Ammon's horn (tissue), 1 donor: ENCODE data around the gene SVIL.
"Not testable (repeated sequence)": the region's sequence is repeated elsewhere in the genome, so short reads cannot be mapped to it uniquely, and the experiment has no call there.

Source experiments
- DNase-seq: peaks from one replicate; pipeline ENCODE4 v3.0.0-alpha.2; 2016; ENCODE audit warnings: low spot score

Gene SVIL

DNA sequence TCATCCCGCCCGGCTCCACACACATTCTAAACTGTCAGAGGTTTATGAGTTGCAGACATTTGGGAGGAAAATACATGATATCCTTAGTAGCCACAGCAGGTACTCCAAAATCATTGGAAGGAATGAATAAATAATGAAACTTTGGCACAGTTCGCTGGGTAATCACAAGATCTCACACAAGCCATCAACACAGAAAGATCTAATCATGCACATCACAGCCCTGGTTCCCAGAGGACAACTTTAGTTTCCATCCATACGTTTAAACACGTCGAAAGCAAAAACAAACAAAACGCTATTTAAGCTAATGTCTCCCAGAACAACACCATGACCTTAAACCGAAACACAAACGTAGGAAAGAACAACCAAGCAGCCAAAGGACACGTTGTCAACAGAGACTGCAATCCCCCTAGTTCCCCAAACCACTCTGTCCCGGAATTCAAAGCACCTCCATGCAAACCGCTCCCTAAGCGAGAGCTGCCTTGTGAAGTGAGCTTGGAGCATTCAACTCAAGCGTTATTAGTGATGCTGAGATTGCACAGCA, 12.3 kb downstream of the SVIL start:
- no peak for DNase-seq

DNA sequence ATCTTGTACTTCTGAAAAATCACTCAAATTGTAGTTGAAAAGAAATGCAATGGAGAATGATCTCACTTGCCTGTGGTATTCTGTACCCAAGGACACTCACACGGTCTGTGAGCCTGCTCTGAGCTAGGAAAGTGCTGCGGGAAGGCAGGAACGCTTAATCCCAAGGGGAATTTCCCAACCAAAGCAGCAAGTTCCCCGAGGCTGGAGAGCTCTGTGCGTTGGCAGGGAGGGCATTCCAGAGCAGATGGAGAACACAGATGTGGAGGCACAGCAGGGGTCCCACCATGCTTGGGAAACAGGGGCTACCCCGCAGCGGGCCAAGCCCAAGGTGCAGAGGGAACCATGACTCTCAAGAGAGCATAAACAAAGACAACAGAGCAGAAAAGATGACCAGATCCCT, 13.6 kb downstream of the SVIL start:
- DNase-seq, result no peak

GRCh38 chr10:29620112-29620690, 14.6 kb downstream of the SVIL start:
- no peak for DNase-seq

GRCh38 chr10:29619241-29619669, 15.5 kb downstream of the SVIL start:
- DNase-seq, result no peak

DNA sequence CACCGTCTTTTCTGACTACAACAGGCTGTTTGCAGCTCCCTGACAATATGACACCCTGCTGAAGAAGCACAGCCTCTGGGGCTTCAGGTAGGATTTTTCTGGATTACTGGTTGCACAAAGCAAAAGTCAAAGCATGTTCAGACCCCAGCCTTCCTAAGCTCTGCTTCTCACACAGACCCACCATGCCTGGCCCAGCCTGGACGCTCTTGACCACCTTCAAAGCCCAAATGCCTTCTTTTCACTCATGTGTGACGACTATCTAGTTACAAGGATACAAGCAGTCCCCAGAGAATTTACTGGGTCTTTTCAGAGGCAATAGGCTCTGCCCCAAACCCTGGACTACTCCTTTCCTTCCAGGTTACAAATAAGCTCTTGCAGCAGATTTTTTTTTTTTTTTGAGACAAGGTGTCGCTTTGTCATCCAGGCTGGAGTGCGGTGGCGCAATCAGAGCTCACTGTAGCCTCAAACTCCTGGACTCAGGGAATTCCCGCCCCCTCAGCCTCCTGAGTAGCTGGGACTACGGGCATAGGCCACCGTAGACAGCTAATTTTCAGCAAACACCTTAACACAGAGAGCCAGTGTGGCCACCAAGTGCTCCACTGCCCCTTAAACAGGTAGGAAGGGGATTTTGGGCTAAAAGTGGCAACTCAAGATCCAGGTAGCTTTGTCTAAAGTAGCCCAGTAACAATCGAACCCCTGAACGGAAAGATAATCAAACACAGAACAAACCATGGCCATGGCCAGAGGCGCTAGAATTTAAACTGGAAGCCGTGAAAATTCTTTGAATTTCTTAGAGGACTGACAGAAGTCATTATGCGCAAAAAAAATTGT, 16.2 kb downstream of the SVIL start:
- DNase-seq, result no peak

DNA sequence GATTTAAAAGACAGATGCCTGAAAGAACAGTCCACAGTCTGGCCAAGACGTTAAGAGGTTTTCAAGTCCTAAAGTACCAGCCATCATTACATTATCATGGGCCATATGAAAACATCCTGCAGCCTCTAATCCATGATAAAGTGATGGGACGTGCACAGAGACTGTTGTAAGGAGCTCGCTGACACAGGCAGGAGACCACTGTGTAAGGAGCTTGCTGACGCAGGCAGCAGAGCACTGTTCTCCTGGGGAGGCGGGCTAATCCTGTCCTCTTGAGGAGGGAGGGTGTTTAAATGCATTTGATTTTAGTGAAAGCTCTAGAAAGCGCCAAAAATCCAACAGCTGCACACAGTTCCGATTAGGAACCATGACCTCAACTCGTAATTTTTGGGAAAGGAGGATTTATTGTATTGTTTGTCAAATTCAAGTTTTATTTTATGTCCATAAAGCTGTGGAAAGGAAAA, 16.9 kb downstream of the SVIL start:
- no peak for DNase-seq

DNA sequence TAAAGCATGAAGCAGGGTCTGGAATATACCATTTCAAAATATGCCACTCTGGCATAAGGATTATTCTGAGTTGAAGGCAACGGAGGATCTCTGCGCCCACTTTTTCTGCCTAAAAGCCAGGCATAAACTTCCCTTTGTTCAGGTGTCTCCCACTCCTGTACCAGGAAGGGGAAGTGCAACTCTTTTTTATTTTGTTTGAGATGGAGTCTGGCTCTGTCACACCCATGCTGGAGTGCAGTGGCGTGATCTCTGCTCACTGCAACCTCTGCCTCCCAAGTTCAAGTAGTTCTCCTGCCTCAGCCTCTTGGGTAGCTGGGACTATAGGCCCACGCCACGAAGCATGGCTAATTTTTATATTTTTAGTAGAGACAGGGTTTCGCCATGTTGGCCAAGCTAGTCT, 18.2 kb downstream of the SVIL start:
- no peak for DNase-seq

- no peak for DNase-seq
These were observed 19.6 kb downstream of the SVIL start for GRCh38 chr10:29615195-29615594.

DNA sequence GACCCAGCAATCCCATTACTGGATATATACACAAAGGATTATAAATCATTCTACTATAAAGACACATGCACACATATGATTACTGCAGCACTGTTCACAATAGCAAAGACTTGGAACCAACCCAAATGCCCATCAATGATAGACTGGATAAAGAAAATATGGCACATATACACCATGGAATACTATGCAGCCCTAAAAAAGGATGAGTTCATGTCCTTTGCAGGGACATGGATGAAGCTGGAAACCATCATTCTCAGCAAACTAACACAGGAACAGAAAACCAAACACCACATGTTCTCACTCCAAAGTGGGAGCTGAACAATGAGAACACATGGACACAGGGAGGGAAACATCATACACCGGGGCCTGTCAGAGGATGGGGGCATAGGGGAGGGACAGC, 20.5 kb downstream of the SVIL start:
- not testable (repeated sequence) for DNase-seq

GRCh38 chr10:29613791-29614190, 21.0 kb downstream of the SVIL start:
- DNase-seq, result no peak

DNA sequence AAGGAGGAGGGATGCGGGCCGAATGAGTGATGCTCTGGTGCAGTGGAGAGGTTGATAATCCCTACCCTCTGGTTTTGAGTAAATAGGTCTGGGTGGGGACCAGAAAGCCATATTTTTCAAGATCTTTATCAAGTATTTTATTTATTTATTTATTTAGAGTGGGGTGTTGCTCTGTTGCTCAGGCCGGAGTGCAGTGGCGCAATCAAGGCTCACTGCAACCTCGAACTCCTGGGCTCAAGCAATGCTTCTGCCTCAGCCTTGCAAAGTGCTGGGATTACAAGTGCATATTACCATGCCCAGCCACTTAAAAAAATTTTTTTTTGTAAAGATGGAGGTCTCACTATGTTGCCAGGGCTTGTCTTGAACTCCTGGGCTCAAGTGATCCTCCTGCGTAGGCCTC, 21.6 kb downstream of the SVIL start:
- DNase-seq, result no peak

GRCh38 chr10:29612657-29613056, 22.1 kb downstream of the SVIL start:
- no peak for DNase-seq

DNA sequence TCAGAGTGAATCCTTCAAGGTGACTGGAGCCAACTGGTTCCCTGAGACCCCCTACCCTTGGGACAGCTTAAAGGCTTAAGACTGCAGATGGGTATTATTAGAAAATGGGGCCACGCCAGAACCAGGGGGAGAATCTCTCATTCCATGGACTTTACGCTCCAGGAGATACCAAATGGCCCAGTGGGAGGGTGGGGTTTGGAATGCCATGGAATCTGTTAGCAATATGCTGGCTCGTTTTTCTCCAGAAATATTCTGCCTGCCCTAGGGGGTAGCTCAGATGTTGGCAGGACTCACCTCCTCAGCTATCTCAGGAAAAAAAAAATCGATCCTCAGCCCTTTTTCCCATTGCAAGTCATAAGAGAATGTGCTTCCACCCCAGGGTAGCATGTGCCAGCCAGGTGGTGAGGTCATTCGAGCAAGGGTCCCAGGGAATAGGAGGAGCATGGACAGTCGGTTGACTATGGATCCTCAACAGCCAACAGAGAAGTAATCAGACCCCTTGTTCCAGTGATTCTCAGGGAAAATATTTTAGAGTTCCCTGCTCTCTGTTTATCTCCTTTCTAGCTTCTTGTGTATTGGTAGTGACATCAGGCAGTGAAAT, 22.9 kb downstream of the SVIL start:
- DNase-seq, result no peak

- DNase-seq, result no peak
These were observed 23.7 kb downstream of the SVIL start for GRCh38 chr10:29610876-29611647.

- not testable (repeated sequence) for DNase-seq
These were observed 24.4 kb downstream of the SVIL start for GRCh38 chr10:29610331-29610730.

- DNase-seq, result no peak
These were observed 25.1 kb downstream of the SVIL start for GRCh38 chr10:29609696-29610095.

- no peak for DNase-seq
These were observed 26.1 kb downstream of the SVIL start for GRCh38 chr10:29608476-29609301.

DNA sequence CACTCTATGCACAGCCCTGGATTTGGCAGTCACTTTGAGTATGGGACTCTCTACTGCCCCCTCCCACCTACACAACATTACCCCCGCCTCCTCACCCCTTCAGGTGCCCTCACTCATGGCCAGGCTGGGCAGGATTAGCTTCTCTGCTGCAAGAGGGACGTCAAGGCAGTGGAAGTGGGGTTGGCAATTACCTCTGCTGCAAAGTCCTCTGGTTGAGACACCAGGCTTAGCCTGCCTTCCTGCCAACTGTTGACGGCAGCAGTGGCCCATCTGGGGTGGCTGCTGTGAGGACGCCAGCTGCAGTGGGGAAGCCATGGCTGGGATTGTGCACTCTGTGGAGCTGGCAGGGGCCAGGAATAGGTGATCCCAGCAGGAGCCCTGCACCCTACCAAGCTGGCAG, 26.7 kb downstream of the SVIL start:
- no peak for DNase-seq

DNA sequence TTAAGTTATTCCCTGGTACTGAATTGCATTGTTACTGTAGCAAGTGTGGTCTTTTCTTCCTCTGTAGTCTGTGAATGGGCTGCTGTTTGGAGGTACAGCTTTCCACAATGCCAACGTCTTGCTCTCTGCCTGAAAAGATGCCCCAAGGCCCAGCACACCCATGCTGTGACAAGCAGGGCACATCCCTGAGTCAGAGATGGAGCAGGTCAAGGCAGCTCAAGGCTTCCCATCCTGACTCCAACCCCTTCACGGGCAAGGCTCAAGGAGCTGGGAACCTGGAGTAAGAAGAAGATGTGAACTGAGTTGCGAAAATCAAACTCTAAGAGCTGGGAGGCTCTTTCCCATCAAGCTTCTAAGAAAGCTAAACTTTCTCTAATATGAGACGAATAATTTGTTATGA, 27.2 kb downstream of the SVIL start:
- no peak for DNase-seq

DNA sequence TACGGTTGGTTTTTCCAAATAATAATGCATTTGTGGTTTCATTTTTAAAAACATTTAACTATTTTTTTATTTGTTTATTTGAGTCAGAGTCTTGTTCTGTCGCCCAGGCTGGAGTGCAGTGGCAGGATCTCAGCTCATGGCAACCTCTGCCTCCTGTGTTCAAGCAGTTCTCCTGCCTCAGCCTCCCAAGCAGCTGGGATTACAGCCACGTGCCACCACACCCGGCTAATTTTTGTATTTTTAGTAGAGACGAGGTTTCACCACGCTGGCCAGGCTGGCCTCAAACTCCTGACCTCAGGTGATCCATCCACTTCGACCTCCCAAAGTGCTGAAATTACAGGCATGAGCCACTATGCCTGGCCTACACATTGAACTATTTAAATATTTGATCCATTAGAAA, 28.1 kb downstream of the SVIL start:
- DNase-seq, result not testable (repeated sequence)

DNA sequence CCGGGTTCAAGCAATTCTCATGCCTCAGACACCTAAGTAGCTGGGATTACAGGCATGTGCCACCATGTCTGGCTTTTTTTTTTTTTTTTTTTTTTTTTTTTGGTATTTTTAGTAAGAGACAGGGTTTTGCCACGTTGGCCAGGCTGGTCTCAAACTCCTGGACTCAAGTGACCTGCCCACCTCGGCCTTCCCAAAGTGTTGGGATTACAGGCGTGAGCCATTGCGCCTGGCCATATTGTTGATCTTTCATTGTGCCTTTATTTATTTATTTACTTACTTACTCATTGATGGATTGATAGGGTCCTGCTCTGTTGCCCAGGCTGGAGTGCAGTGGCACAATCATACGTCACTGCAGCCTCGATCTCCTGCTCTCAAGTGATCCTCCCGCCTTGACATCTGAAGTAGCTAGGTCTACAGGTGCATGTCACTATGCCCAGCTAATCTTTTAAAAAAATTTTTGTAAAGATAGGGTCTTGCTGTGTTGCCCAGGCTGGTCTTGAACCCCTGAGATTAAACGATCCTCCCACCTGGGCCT, 30.4 kb downstream of the SVIL start:
- DNase-seq, result no peak
